CD4-positive, alpha-beta memory T cell (primary cell): Measurements from ENCODE around the gene TRAPPC6A. TPM values are rescaled to one million over a fixed set of nuclear protein-coding genes. Genes with fewer than 3 reads are reported as not detected.

ENCODE experiments used
- CTCF ChIA-PET: fragments of 350-600 bp; sonication (Branson Sonifier 250); formaldehyde crosslinking; loops from one replicate; lab custom pipeline; 2021; ENCODE audit warnings: inconsistent platforms; ENCODE audit not compliant: partially characterized antibody; lab: Charles Lee
- POLR2A ChIA-PET: fragments of 350-600 bp; sonication (Branson Sonifier 250); formaldehyde crosslinking; loops from one replicate; lab custom pipeline; 2021; ENCODE audit not compliant: partially characterized antibody; lab: Charles Lee
- DNase-seq, 5 donors: peaks; one replicate each; pipeline versions ENCODE4 v3.0.0 to v3.0.0-alpha.2; 2020 to 2022; ENCODE audit warnings: mixed read lengths in 1 of 5
- H3K27ac ChIP-seq: one replicate; pipeline ENCODE4 v1.7.0; 2013; ENCODE audit warnings: low read depth, low read length
- H3K27me3 ChIP-seq: 2 replicates; pipeline ENCODE4 v1.7.0; 2013; ENCODE audit warnings: mild to moderate bottlenecking, low read length, moderate library complexity; ENCODE audit not compliant: insufficient read depth
- H3K36me3 ChIP-seq: 2 replicates; pipeline ENCODE4 v1.7.0; 2013; ENCODE audit warnings: mild to moderate bottlenecking, low read length, moderate library complexity; ENCODE audit not compliant: insufficient read depth
- H3K4me1 ChIP-seq: 2 replicates; pipeline ENCODE4 v1.7.0; 2013; ENCODE audit warnings: mild to moderate bottlenecking, low read length, moderate library complexity; ENCODE audit not compliant: insufficient read depth
- H3K4me3 ChIP-seq, 2 donors: one replicate each; pipeline ENCODE4 v1.7.0; 2013; ENCODE audit warnings: low read length in 2 of 2, mild to moderate bottlenecking in 1 of 2
- H3K9me3 ChIP-seq, 2 donors: one replicate each; pipeline ENCODE4 v1.7.0; 2013; ENCODE audit warnings: low read length in 2 of 2, control low read depth in 1 of 2; ENCODE audit not compliant: control insufficient read depth in 1 of 2
- H3K27ac Mint-ChIP-seq, 7 donors: one replicate each; pipeline ENCODE4 v1.8.0; 2020 to 2021; ENCODE audit warnings: mixed read lengths in 7 of 7, mild to moderate bottlenecking in 6 of 7, inconsistent platforms in 3 of 7, moderate library complexity in 3 of 7
- H3K27me3 Mint-ChIP-seq, 2 donors: one replicate each; pipeline ENCODE4 v1.8.0; 2020 to 2021; ENCODE audit warnings: mixed read lengths in 2 of 2
- H3K36me3 Mint-ChIP-seq, 2 donors: one replicate each; pipeline ENCODE4 v1.8.0; 2020 to 2021; ENCODE audit warnings: mixed read lengths in 2 of 2, inconsistent platforms in 1 of 2, mild to moderate bottlenecking in 1 of 2
- H3K4me1 Mint-ChIP-seq, 4 donors: one replicate each; pipeline ENCODE4 v1.8.0; 2020 to 2021; ENCODE audit warnings: mixed read lengths in 4 of 4, mild to moderate bottlenecking in 1 of 4
- H3K4me3 Mint-ChIP-seq, 8 donors: one replicate each; pipeline ENCODE4 v1.8.0; 2020 to 2021; ENCODE audit warnings: mixed read lengths in 8 of 8, mild to moderate bottlenecking in 7 of 8, moderate library complexity in 6 of 8, inconsistent platforms in 3 of 8
- H3K9me3 Mint-ChIP-seq, 8 donors: one replicate each; pipeline ENCODE4 v1.8.0; 2020 to 2021; ENCODE audit warnings: mixed read lengths in 8 of 8, mild to moderate bottlenecking in 5 of 8, inconsistent platforms in 3 of 8, moderate library complexity in 1 of 8
- intact Hi-C: fragments of 100-400 bp; cut with micrococcal nuclease; formaldehyde crosslinking; loops from one replicate; pipeline ENCODE4 v1.15.1; 2023
- polyA plus RNA-seq, 2 donors: library from polyadenylated mRNA; unstranded; fragments of 300-500 nt; fragmentation: Illumina TruSeq; gene quantifications; one replicate each; pipeline ENCODE4 v1.2.3, GENCODE V29; 2021
- total RNA-seq, 2 experiments: library from RNA; stranded (reverse); gene quantifications; one replicate each; pipeline ENCODE4 v1.2.3, GENCODE V29; 2021

The TRAPPC6A gene
- total and polyA plus RNA-seq, 4 experiments from 2014 or later, result 49.1 to 246 (median 106) TPM

GRCh38 chr19:45146741-45147205 lies 31.3 kb downstream of the TRAPPC6A start:
- no peak overlapping the region for H3K27ac Mint-ChIP-seq
- intact Hi-C loops, result no loop called here
- H3K4me1 ChIP-seq, result peaks cover 1% of the 10 kb centered on the region
- H3K36me3 ChIP-seq, result peaks cover 12% of the 10 kb centered on the region
- H3K9me3 Mint-ChIP-seq, result no peaks in the 10 kb centered on the region
- H3K4me3 ChIP-seq, result no peak overlapping the region
- POLR2A ChIA-PET, result no interaction called here
- peaks cover 4 to 19% (median 7%) of the 10 kb centered on the region in 4 donors for H3K4me1 Mint-ChIP-seq
- peak overlapping the region in 1 of 8 donors; percentile 41 for H3K4me3 Mint-ChIP-seq
- H3K36me3 Mint-ChIP-seq, result peaks cover 7 to 8% of the 10 kb centered on the region in 2 donors
- H3K27me3 Mint-ChIP-seq, result no peaks in the 10 kb centered on the region
- peak in 1 of 5 donors; percentile 5 for DNase-seq
- H3K27ac ChIP-seq, result no peak overlapping the region
- no peaks in the 10 kb centered on the region for H3K9me3 ChIP-seq
- CTCF ChIA-PET, result interaction anchor here (1.2 kb wide), 1 partner anchor 21 kb away, joined by 7 read pairs; no protein-coding TSS in a partner anchor
- H3K27me3 ChIP-seq, result no peaks in the 10 kb centered on the region

DNA sequence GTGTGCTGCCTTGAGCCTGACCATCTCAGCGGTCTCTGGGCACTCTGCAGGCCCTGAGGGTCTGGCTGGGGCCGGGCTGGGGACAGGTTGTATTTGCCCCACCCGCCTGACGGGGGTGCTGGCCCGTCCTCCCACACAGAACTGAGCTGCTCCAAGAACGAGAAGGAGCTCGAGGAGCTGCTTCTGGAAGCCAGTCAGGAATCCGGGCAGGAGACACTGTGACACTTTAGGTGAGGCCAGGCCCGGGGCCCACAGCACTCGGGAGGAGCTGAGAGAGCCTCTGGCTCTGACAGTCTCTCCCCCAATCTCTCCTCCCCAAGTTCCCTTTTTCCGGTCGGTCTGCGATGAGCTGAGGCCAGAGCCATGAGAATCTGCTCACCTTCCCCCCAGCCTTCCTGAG lies 31.8 kb downstream of the TRAPPC6A start:
- Histone ChIP-seq H3K27me3 (no peaks in the 10 kb centered on the region), H3K4me1 (no peaks in the 10 kb centered on the region), H3K9me3 (no peaks in the 10 kb centered on the region), H3K27ac (no peak overlapping the region), H3K36me3 (peaks cover 12% of the 10 kb centered on the region), H3K4me3 (no peak overlapping the region)
- H3K36me3 Mint-ChIP-seq, result peaks cover 7 to 11% of the 10 kb centered on the region in 2 donors
- ChIA-PET POLR2A (no interaction called here), CTCF (interaction anchor here (1.2 kb wide), 1 partner anchor 20 kb away, joined by 7 read pairs; no protein-coding TSS in a partner anchor)
- intact Hi-C loops, result no loop called here
- peaks cover 4 to 13% (median 7%) of the 10 kb centered on the region in 4 donors for H3K4me1 Mint-ChIP-seq
- H3K4me3 Mint-ChIP-seq, result peak overlapping the region in 1 of 8 donors; percentile 41
- no peaks in the 10 kb centered on the region for H3K27me3 Mint-ChIP-seq
- no peak overlapping the region for H3K27ac Mint-ChIP-seq
- DNase-seq, result no peak
- no peaks in the 10 kb centered on the region for H3K9me3 Mint-ChIP-seq

DNA sequence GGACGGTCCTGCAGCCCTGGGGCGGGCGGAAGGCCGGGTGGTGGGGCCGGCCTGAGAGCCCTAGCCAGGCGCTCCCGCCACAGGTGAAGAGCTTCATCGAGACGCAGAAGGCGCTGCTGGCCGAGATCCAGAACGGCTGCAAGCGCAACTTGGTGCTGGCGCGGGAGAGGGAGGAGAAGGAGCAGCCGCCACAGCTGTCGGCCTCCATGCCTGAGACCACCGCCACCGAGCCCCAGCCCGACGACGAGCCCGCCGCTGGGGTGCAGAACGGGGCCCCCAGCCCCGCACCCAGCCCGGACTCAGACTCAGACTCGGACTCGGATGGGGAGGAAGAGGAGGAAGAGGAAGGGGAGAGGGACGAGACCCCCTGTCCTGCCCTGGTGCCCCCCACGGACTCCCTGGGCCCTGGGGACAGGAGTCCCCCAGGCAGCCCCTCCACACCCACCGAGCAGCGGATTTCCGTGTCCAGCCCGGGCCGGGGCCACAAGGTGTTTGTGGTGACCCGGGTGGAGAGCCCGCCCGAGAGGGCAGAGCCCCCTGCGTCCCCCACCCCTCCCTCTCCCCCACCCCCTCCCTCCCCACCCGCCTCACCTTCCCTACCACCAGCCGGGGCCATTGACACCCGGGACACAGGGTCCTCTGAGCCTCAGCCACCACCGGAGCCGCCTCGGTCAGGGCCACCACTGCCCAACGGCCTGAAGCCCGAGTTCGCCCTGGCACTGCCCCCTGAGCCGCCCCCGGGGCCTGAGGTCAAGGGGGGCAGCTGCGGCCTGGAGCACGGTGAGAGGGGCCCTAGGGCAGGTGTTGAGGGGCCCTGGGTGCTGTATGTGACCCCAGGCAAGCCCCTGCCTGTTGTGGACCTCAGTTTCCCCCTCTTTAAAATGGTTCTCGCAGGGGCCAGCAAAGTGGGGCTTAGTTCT lies 32.5 kb downstream of the TRAPPC6A start:
- peaks cover 4 to 11% (median 7%) of the 10 kb centered on the region in 4 donors for H3K4me1 Mint-ChIP-seq
- Histone ChIP-seq H3K27me3 (no peaks in the 10 kb centered on the region), H3K27ac (no peak overlapping the region), H3K9me3 (no peaks in the 10 kb centered on the region), H3K36me3 (peaks cover 12% of the 10 kb centered on the region), H3K4me1 (no peaks in the 10 kb centered on the region), H3K4me3 (no peak overlapping the region)
- no peak overlapping the region for H3K4me3 Mint-ChIP-seq
- no peak overlapping the region for H3K27ac Mint-ChIP-seq
- POLR2A ChIA-PET, result no interaction called here
- no peaks in the 10 kb centered on the region for H3K9me3 Mint-ChIP-seq
- intact Hi-C loops, result no loop called here
- no peaks in the 10 kb centered on the region for H3K27me3 Mint-ChIP-seq
- CTCF ChIA-PET, result interaction anchor here (1.2 kb wide), 1 partner anchor 20 kb away, joined by 7 read pairs; no protein-coding TSS in a partner anchor
- DNase-seq, result peak in 1 of 5 donors; percentile 33
- H3K36me3 Mint-ChIP-seq, result peaks cover 7 to 13% of the 10 kb centered on the region in 2 donors

- Mint-ChIP-seq H3K9me3 (no peaks in the 10 kb centered on the region), H3K27me3 (no peaks in the 10 kb centered on the region), H3K4me3 (no peak overlapping the region), H3K4me1 (peaks cover 4 to 10% (median 6%) of the 10 kb centered on the region in 4 donors), H3K27ac (no peak overlapping the region), H3K36me3 (peaks cover 7 to 13% of the 10 kb centered on the region in 2 donors)
- peaks cover 12% of the 10 kb centered on the region for H3K36me3 ChIP-seq
- no peak overlapping the region for H3K4me3 ChIP-seq
- CTCF ChIA-PET, result interaction anchor here (1.9 kb wide), 1 partner anchor 9 kb away, joined by 4 read pairs; no protein-coding TSS in a partner anchor
- H3K9me3 ChIP-seq, result no peaks in the 10 kb centered on the region
- H3K27me3 ChIP-seq, result no peaks in the 10 kb centered on the region
- POLR2A ChIA-PET, result no interaction called here
- no peak overlapping the region for H3K27ac ChIP-seq
- intact Hi-C loops, result no loop called here
- DNase-seq, result peak in 1 of 5 donors; percentile 14
- no peaks in the 10 kb centered on the region for H3K4me1 ChIP-seq
These were observed 33.4 kb downstream of the TRAPPC6A start for GRCh38 chr19:45144431-45145269.

DNA sequence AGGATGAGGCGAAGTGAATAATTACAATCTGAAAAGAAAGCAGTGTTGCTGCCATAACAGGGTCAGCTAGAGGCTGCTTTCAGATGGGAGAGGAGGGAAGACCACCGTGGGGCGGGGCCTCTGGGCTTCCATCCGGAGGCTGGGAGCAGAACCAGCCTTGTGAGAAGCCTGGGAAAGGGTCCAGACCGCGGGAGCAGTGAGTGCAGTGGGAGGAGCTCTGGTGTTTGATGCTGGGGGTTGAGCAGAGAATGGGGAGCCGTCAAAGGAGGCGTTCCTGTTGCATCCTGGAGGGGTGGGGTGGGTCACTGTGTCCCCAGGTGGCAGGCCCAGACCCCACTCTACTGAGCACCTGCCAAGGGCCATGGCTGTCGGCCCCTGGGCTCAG lies 35.3 kb downstream of the TRAPPC6A start:
- Mint-ChIP-seq H3K9me3 (no peaks in the 10 kb centered on the region), H3K4me1 (peaks cover 0 to 3% (median 1%) of the 10 kb centered on the region in 4 donors), H3K36me3 (peaks cover 7 to 13% of the 10 kb centered on the region in 2 donors), H3K27me3 (no peaks in the 10 kb centered on the region), H3K27ac (peak overlapping the region in 1 of 7 donors; percentile 79), H3K4me3 (no peak overlapping the region)
- Histone ChIP-seq H3K27me3 (no peaks in the 10 kb centered on the region), H3K36me3 (peaks cover 12% of the 10 kb centered on the region), H3K27ac (no peak overlapping the region), H3K4me1 (no peaks in the 10 kb centered on the region), H3K4me3 (no peak overlapping the region), H3K9me3 (no peaks in the 10 kb centered on the region)
- DNase-seq, result peak in 1 of 5 donors; percentile 25
- intact Hi-C loops, result no loop called here
- POLR2A ChIA-PET, result no interaction called here
- CTCF ChIA-PET, result interaction anchor here (1.9 kb wide), 1 partner anchor 11 kb away, joined by 4 read pairs; no protein-coding TSS in a partner anchor

DNA sequence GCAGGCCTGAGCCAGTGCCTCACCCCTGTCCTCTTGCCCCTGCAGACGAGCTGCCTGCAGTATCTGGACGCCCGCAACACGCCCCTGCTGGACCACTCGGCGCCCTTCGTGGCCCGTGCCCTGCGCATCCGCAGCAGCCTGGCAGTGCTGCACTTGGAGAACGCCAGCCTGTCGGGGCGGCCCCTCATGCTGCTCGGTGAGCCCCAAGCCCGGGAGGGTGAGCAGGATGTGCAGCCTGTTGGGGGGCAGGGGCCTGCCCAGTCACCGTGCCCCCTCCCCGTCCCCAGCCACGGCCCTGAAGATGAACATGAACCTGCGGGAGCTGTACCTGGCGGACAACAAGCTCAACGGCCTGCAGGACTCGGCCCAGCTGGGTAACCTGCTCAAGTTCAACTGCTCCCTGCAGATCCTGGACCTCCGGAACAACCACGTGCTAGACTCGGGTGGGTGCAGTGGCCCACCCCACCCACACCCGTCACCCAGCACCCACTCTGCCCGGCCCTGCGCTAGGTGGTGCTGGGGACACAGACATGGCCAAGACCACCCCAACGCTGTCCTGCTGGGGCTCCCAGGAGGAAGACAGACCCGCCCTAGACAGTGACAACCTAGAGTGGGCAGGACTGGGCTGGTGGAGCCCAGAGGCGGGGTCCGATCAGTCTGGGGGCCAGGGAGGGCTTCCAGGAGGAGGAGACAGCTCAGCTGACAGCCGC lies 35.9 kb downstream of the TRAPPC6A start:
- H3K4me1 ChIP-seq, result no peaks in the 10 kb centered on the region
- Mint-ChIP-seq H3K9me3 (no peaks in the 10 kb centered on the region), H3K4me1 (peaks cover 0 to 4% (median 2%) of the 10 kb centered on the region in 4 donors), H3K4me3 (no peak overlapping the region), H3K36me3 (peaks cover 7 to 13% of the 10 kb centered on the region in 2 donors), H3K27ac (no peak overlapping the region), H3K27me3 (no peaks in the 10 kb centered on the region)
- H3K9me3 ChIP-seq, result no peaks in the 10 kb centered on the region
- ChIA-PET POLR2A (no interaction called here), CTCF (no interaction called here)
- H3K4me3 ChIP-seq, result no peak overlapping the region
- no peak for DNase-seq
- H3K27me3 ChIP-seq, result no peaks in the 10 kb centered on the region
- intact Hi-C loops, result no loop called here
- no peak overlapping the region for H3K27ac ChIP-seq
- peaks cover 12% of the 10 kb centered on the region for H3K36me3 ChIP-seq
